Gastroesophageal sphincter (tissue), 4 donors: ENCODE measurements around the gene ATP11A. TPM values are rescaled to one million over a fixed set of nuclear protein-coding genes. Genes with fewer than 3 reads are reported as not detected.
A peak's percentile ranks its signal among the peaks of the same experiment; 100 is the strongest.

ENCODE experiments used
- ATAC-seq: fragments of 150-250 bp; one replicate; pipeline ENCODE4 v1.9.1; 2016; ENCODE audit warnings: mild to moderate bottlenecking, moderate library complexity
- H3K27ac ChIP-seq, 4 donors: fragments of 200-600 bp; sonication (generic) in 3 of 4; 1 replicate in 3 of 4; 2 replicates in 1 of 4; pipeline ENCODE4 v1.5.1; 2016 to 2019
- H3K27me3 ChIP-seq: fragments of 200-600 bp; sonication (generic); one replicate; pipeline ENCODE4 v1.5.1; 2019
- H3K36me3 ChIP-seq, 2 donors: fragments of 200-600 bp; sonication (generic); one replicate each; pipeline ENCODE4 v1.5.1; 2019; ENCODE audit warnings: control low read depth in 1 of 2
- H3K4me1 ChIP-seq, 3 donors: fragments of 200-600 bp; sonication (generic); 1 replicate in 2 of 3; 2 replicates in 1 of 3; pipeline ENCODE4 v1.5.1; 2016 to 2019; ENCODE audit warnings: control low read depth in 2 of 3
- H3K4me3 ChIP-seq, 2 donors: fragments of 200-600 bp; sonication (generic); one replicate each; pipeline ENCODE4 v1.5.1; 2019; ENCODE audit warnings: mild to moderate bottlenecking in 1 of 2, moderate library complexity in 1 of 2
- H3K9me3 ChIP-seq, 3 donors: fragments of 200-600 bp; sonication (generic); one replicate each; pipeline ENCODE4 v1.5.1; 2017 to 2019; ENCODE audit warnings: control low read depth in 2 of 3
- CTCF ChIP-seq, 4 experiments: fragments of 200-600 bp in 2 of 4; fragments of 450-650 bp in 2 of 4; sonication (generic) in 1 of 4; IDR thresholded peaks; one replicate each; pipeline ENCODE4 v1.5.1; 2017 to 2019; ENCODE audit warnings: antibody characterized with exemption in 4 of 4, mild to moderate bottlenecking in 2 of 4, moderate library complexity in 2 of 4
- EP300 ChIP-seq: sonication (generic); formaldehyde crosslinking; IDR thresholded peaks from one replicate; pipeline ENCODE4 v1.6.1; 2017; ENCODE audit warnings: antibody characterized with exemption, mild to moderate bottlenecking
- POLR2A ChIP-seq, 2 donors: fragments of 450-650 bp; IDR thresholded peaks; one replicate each; pipeline ENCODE4 v1.6.1; 2017; ENCODE audit warnings: antibody characterized with exemption in 2 of 2, mild to moderate bottlenecking in 2 of 2, moderate library complexity in 1 of 2
- POLR2AphosphoS5 ChIP-seq: sonication (generic); formaldehyde crosslinking; IDR thresholded peaks from one replicate; pipeline ENCODE4 v1.6.1; 2017; ENCODE audit warnings: antibody characterized with exemption
- WGBS, 2 donors: methylation state at CpG; one replicate each; pipeline ENCODE4 v1.1.5; 2018; ENCODE audit warnings: low coverage in 1 of 2; 5-methylcytosine and 5-hydroxymethylcytosine counted together
- total RNA-seq, 4 donors: library from RNA; depleted of rRNA; stranded (reverse); fragments of >200 nt; gene quantifications; one replicate each; pipeline ENCODE4 v1.1.0, GENCODE V29; 2016

ATP11A gene
- total RNA-seq, 4 donors from 2014 or later: 12.9 to 21.7 (median 17.1) TPM

GRCh38 chr13:112756967-112757758, 67.3 kb downstream of the ATP11A start:
- H3K4me3 ChIP-seq: no peak overlapping the region
- 69 to 95% methylated on average over 9 to 15 of the region's 16 CpGs for WGBS, 2 donors
- H3K27me3 ChIP-seq: no peaks in the 10 kb centered on the region
- no peaks in the 10 kb centered on the region for H3K36me3 ChIP-seq
- peaks cover 0 to 21% (median 0%) of the 10 kb centered on the region in 3 donors for H3K4me1 ChIP-seq
- H3K9me3 ChIP-seq: no peaks in the 10 kb centered on the region
- H3K27ac ChIP-seq: no peak overlapping the region
- no peak for TF ChIP-seq POLR2AphosphoS5
- no peak for TF ChIP-seq POLR2A (IDR thresholded peaks at IDR 0.05)
- TF ChIP-seq CTCF (IDR thresholded peaks at IDR 0.05): no peak
- no peak for TF ChIP-seq EP300
- no peak for ATAC-seq

- whole genome bisulfite sequencing, 2 donors: 77 to 82% methylated on average over 7 to 8 of the region's 10 CpGs
- ATAC-seq: no peak
- TF ChIP-seq EP300: no peak
- no peak for TF ChIP-seq CTCF (IDR thresholded peaks at IDR 0.05)
- no peak for TF ChIP-seq POLR2AphosphoS5
- no peak for TF ChIP-seq POLR2A (IDR thresholded peaks at IDR 0.05)
Measured at GRCh38 chr13:112757759-112758086, 67.9 kb downstream of the ATP11A start.

GRCh38 chr13:112759053-112759452, 69.2 kb downstream of the ATP11A start:
- Histone ChIP-seq H3K27me3 (no peaks in the 10 kb centered on the region), H3K4me3 (no peak overlapping the region), H3K36me3 (no peaks in the 10 kb centered on the region), H3K9me3 (no peaks in the 10 kb centered on the region), H3K27ac (no peak overlapping the region), H3K4me1 (peaks cover 0 to 3% (median 0%) of the 10 kb centered on the region in 3 donors)
- TF ChIP-seq POLR2AphosphoS5 (no peak), EP300 (no peak), CTCF (IDR thresholded peaks at IDR 0.05) (no peak), POLR2A (IDR thresholded peaks at IDR 0.05) (no peak)
- 86 to 98% methylated on average over 2 to 9 of the region's 9 CpGs for WGBS, 2 donors
- no peak for ATAC-seq

More at GRCh38 chr13:112757759-112758086, 67.9 kb downstream of the ATP11A start:
- H3K4me1 ChIP-seq: peaks cover 0 to 16% (median 0%) of the 10 kb centered on the region in 3 donors
- no peaks in the 10 kb centered on the region for H3K36me3 ChIP-seq
- no peak overlapping the region for H3K4me3 ChIP-seq
- H3K27me3 ChIP-seq: no peaks in the 10 kb centered on the region
- H3K9me3 ChIP-seq: no peaks in the 10 kb centered on the region
- H3K27ac ChIP-seq: no peak overlapping the region

- no peaks in the 10 kb centered on the region for H3K36me3 ChIP-seq
- no peak for ATAC-seq
- TF ChIP-seq CTCF (IDR thresholded peaks at IDR 0.05) (no peak), POLR2AphosphoS5 (no peak), EP300 (no peak), POLR2A (IDR thresholded peaks at IDR 0.05) (no peak)
- H3K27ac ChIP-seq: no peak overlapping the region
- 83 to 90% methylated on average over 10 to 11 of the region's 11 CpGs for WGBS, 2 donors
- peaks cover 0 to 3% (median 0%) of the 10 kb centered on the region in 3 donors for H3K4me1 ChIP-seq
- H3K27me3 ChIP-seq: no peaks in the 10 kb centered on the region
- no peaks in the 10 kb centered on the region for H3K9me3 ChIP-seq
- no peak overlapping the region for H3K4me3 ChIP-seq
Measured at GRCh38 chr13:112759827-112760226, 70.0 kb downstream of the ATP11A start.

GRCh38 chr13:112760435-112760834, 70.6 kb downstream of the ATP11A start:
- 57 to 78% methylated on average over 3 of the region's 3 CpGs for WGBS, 2 donors
- H3K27ac ChIP-seq: no peak overlapping the region
- no peaks in the 10 kb centered on the region for H3K27me3 ChIP-seq
- peak overlapping the region in 1 of 2 donors; percentile 45 for H3K4me3 ChIP-seq
- H3K36me3 ChIP-seq: no peaks in the 10 kb centered on the region
- ATAC-seq: no peak
- peaks cover 0 to 3% (median 0%) of the 10 kb centered on the region in 3 donors for H3K4me1 ChIP-seq
- H3K9me3 ChIP-seq: no peaks in the 10 kb centered on the region
- TF ChIP-seq EP300 (no peak), POLR2A (IDR thresholded peaks at IDR 0.05) (no peak), CTCF (IDR thresholded peaks at IDR 0.05) (no peak), POLR2AphosphoS5 (no peak)
